GM23248 (cell line): Measurements from ENCODE around the gene ARRB1.

Source experiments
- EZH2 ChIP-seq: fragments of 200-600 bp; sonication (generic); IDR thresholded peaks from 2 replicates; pipeline ENCODE4 v1.6.1; 2018; ENCODE audit warnings: antibody characterized with exemption, mild to moderate bottlenecking; ENCODE audit not compliant: insufficient read depth, poor library complexity, severe bottlenecking
- EZH2phosphoT487 ChIP-seq: fragments of 200-600 bp; sonication (generic); IDR thresholded peaks from 2 replicates; pipeline ENCODE4 v1.6.1; 2018; ENCODE audit warnings: antibody characterized with exemption, moderate library complexity, mild to moderate bottlenecking, low read depth; ENCODE audit not compliant: insufficient read depth

- no peak for TF ChIP-seq EZH2
- no peak for TF ChIP-seq EZH2phosphoT487
These were observed 127.4 kb downstream of the ARRB1 start for GRCh38 chr11:75223954-75224643.
